Body of pancreas (tissue), 4 donors: ENCODE data around the gene KTN1.

Experiments used
- CTCF ChIP-seq, 7 experiments: fragments of 450-650 bp in 4 of 7; fragments of 200-600 bp in 3 of 7; sonication (generic) in 3 of 7; IDR thresholded peaks; one replicate each; pipeline ENCODE4 v1.5.1; 2016 to 2019; ENCODE audit warnings: antibody characterized with exemption in 7 of 7
- POLR2A ChIP-seq, 3 donors: fragments of 450-650 bp; IDR thresholded peaks; one replicate each; pipeline ENCODE4 v1.6.1; 2016; ENCODE audit warnings: antibody characterized with exemption in 3 of 3, mild to moderate bottlenecking in 2 of 3

GRCh38 chr14:55536204-55536708 lies 43.8 kb upstream of the KTN1 start:
- TF ChIP-seq CTCF (IDR thresholded peaks at IDR 0.05) (no peak), POLR2A (IDR thresholded peaks at IDR 0.05) (no peak)
